ENCODE data around the gene TWNK.

The TWNK gene

DNA sequence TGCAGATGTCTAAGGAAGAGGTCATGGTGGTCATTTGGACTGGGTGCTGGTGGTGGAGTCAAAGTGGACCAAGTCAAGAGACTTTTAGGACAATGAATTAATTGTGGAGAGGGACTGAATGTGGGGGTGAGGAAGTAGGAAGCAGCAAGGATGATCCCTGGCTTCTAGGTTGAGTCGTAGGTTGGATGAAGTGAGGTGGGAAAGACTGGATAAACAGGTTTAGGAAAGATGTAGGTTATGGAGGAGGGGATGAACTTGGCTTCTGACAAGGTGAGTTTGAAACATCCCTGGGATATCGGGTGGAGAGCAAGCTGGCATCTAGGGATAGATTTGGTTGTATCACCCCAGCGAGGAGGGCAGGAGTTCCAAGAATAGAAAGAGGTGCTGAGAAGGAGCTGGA lies 10.4 kb upstream of the TWNK start:
- intact Hi-C loops (cut with DNase I; ENCODE audit: low total_unique reads), result no loop called here
- no peak overlapping the region for H3K27ac ChIP-seq
- peaks cover 13 to 53% (median 32%) of the 10 kb centered on the region in 3 donors for H3K36me3 ChIP-seq

DNA sequence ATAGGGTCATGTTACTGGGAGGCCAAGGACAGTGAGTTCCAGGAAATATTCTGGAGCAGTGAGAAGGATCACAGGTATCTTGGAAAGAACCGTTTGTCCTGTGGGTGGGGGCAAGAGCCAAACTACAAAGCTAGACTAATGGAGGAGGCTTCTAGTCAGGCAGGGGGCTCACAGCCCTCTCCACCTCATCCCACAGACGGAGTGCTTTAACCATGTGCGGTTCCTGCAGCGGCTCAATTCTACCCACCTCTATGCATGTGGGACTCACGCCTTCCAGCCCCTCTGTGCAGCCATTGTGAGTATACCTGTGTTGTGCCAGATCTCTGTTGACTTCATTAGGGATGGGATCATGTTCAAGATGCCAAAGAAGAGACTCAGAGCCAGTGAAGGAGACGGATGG lies 9.9 kb upstream of the TWNK start:
- no peak for DNase-seq
- intact Hi-C loops (cut with DNase I; ENCODE audit: low total_unique reads), result no loop called here
- Histone ChIP-seq H3K4me1 (no peaks in the 10 kb centered on the region), H3K4me3 (no peak overlapping the region), H3K27ac (no peak overlapping the region), H3K9me3 (no peaks in the 10 kb centered on the region), H3K27me3 (no peaks in the 10 kb centered on the region), H3K36me3 (peaks cover 13 to 58% (median 36%) of the 10 kb centered on the region in 3 donors)
- TF ChIP-seq, protein P1, sequence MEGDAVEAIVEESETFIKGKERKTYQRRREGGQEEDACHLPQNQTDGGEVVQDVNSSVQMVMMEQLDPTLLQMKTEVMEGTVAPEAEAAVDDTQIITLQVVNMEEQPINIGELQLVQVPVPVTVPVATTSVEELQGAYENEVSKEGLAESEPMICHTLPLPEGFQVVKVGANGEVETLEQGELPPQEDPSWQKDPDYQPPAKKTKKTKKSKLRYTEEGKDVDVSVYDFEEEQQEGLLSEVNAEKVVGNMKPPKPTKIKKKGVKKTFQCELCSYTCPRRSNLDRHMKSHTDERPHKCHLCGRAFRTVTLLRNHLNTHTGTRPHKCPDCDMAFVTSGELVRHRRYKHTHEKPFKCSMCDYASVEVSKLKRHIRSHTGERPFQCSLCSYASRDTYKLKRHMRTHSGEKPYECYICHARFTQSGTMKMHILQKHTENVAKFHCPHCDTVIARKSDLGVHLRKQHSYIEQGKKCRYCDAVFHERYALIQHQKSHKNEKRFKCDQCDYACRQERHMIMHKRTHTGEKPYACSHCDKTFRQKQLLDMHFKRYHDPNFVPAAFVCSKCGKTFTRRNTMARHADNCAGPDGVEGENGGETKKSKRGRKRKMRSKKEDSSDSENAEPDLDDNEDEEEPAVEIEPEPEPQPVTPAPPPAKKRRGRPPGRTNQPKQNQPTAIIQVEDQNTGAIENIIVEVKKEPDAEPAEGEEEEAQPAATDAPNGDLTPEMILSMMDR (IDR thresholded peaks at IDR 0.05), result no peak

More for the DNA sequence above, 10.4 kb upstream of the TWNK start:
- TF ChIP-seq, protein P1 (IDR thresholded peaks at IDR 0.05), result no peak
- Histone ChIP-seq H3K9me3 (no peaks in the 10 kb centered on the region), H3K4me3 (no peak overlapping the region), H3K4me1 (no peaks in the 10 kb centered on the region), H3K27me3 (no peaks in the 10 kb centered on the region)
- no peak for DNase-seq

DNA sequence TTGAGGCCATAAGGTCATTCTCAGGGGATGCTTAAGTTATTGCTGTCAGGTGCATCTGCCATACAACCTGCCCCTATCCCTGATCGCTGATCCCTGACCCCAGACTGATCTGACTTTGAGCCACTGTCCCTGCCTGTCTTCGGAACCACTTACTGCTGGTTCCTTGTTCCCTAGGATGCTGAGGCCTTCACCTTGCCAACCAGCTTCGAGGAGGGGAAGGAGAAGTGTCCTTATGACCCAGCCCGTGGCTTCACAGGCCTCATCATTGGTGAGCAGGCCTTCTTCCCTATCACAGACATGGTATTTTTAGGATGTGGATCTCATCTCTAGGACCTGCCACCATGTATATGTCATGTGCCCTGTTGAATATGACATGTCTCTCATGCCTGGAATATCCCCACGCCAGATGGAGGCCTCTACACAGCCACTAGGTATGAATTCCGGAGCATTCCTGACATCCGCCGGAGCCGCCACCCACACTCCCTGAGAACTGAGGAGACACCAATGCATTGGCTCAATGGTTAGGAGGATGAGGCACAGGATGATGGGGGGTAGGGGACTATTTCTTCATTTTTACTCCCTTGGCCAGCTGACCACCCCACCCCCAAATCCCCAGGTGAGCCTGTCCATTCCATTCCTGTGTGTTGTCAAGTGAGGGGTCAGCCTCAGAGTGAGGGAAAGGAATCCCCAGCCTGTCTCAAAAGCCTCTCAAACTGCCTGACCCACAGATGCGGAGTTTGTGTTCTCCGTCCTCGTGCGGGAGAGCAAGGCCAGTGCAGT lies 9.0 kb upstream of the TWNK start:
- H3K36me3 ChIP-seq, result peaks cover 13 to 67% (median 44%) of the 10 kb centered on the region in 3 donors
- no peaks in the 10 kb centered on the region for H3K9me3 ChIP-seq
- H3K27ac ChIP-seq, result no peak overlapping the region
- no peaks in the 10 kb centered on the region for H3K4me1 ChIP-seq
- TF ChIP-seq, protein P1 (IDR thresholded peaks at IDR 0.05), result no peak
- intact Hi-C loops (cut with DNase I; ENCODE audit: low total_unique reads), result no loop called here
- no peaks in the 10 kb centered on the region for H3K27me3 ChIP-seq
- DNase-seq, result no peak
- no peak overlapping the region for H3K4me3 ChIP-seq

DNA sequence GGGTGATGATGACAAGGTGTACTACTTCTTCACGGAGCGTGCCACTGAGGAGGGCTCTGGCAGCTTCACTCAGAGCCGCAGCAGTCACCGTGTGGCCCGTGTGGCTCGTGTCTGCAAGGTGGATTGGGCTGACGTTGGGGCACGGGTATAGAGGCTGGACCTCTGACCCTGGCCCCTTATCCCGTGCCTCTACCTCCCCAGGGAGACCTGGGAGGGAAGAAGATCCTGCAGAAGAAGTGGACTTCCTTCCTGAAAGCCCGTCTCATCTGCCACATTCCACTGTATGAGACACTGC lies 8.5 kb upstream of the TWNK start:
- DNase-seq, result no peak
- TF ChIP-seq, protein P1 (IDR thresholded peaks at IDR 0.05), result no peak
- Histone ChIP-seq H3K27me3 (no peaks in the 10 kb centered on the region), H3K4me1 (no peaks in the 10 kb centered on the region), H3K27ac (no peak overlapping the region), H3K9me3 (no peaks in the 10 kb centered on the region), H3K4me3 (no peak overlapping the region), H3K36me3 (peaks cover 13 to 72% (median 50%) of the 10 kb centered on the region in 3 donors)
- intact Hi-C loops (cut with DNase I; ENCODE audit: low total_unique reads), result no loop called here

DNA sequence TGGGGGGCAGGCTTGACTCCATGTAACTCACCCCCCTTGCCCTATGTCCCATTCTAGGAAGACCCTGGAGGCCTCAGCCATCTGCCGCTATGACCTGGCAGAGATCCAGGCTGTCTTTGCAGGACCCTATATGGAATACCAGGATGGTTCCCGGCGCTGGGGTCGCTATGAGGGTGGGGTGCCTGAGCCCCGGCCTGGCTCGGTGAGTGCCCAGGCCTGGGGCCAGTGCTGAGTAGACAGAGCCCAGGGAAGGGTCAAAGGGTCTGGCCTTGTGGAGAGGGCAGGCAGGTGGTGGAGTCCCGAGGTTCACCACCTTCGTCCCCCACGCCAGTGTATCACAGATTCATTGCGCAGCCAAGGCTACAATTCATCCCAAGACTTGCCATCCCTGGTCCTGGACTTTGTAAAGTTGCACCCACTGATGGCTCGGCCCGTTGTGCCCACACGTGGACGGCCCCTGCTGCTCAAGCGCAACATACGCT lies 7.5 kb upstream of the TWNK start:
- intact Hi-C loops (cut with DNase I; ENCODE audit: low total_unique reads), result no loop called here
- peak in 1 of 2 donors; percentile 61 for DNase-seq
- Histone ChIP-seq H3K9me3 (no peaks in the 10 kb centered on the region), H3K4me1 (no peaks in the 10 kb centered on the region), H3K36me3 (peaks cover 13 to 82% (median 50%) of the 10 kb centered on the region in 3 donors), H3K4me3 (no peak overlapping the region), H3K27me3 (no peaks in the 10 kb centered on the region), H3K27ac (no peak overlapping the region)
- TF ChIP-seq, protein P1 (IDR thresholded peaks at IDR 0.05), result no peak
